GM18508 (cell line): ENCODE data around the gene ETHE1.
"Not testable (repeated sequence)": the region's sequence is repeated elsewhere in the genome, so short reads cannot be mapped to it uniquely, and the experiment has no call there.

Experiments
- ATAC-seq: cut with Tn5 transposase; IDR thresholded peaks from one replicate; pipeline ENCODE4 v1.9.1; 2021; ENCODE audit warnings: moderate number of reproducible peaks; ENCODE audit not compliant: insufficient read depth, unreplicated experiment

ETHE1 gene

DNA sequence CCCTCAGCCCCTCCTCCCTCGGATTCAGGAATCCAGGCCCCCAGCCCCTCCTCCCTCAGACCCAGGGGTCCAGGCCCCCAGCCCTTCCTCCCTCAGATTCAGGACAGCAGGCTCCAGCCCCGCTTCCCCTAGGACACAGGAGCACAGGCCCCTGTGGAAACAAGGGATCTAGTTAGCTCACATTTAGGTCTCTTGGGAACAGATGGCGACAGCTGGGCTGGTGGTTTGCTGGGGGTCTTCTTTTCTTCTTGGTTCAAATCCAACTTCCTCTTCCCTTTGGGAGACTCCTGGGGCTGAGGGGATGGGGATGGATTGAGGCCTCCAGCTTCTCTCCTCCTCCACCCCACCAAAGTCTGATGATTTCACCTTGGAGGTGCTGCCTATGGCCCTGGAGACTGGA lies 25.6 kb upstream of the ETHE1 start:
- ATAC-seq = no peak

- no peak for ATAC-seq
Measured at GRCh38 chr19:43552198-43552450, 25.1 kb upstream of the ETHE1 start.

GRCh38 chr19:43551399-43552197 lies 24.6 kb upstream of the ETHE1 start:
- ATAC-seq = no peak

- ATAC-seq = no peak
Measured at GRCh38 chr19:43548706-43549105, 21.7 kb upstream of the ETHE1 start.

- ATAC-seq = not testable (repeated sequence)
Measured at GRCh38 chr19:43547926-43548325, 20.9 kb upstream of the ETHE1 start.

GRCh38 chr19:43546581-43546980 lies 19.6 kb upstream of the ETHE1 start:
- ATAC-seq = no peak

GRCh38 chr19:43545981-43546380 lies 19.0 kb upstream of the ETHE1 start:
- ATAC-seq = no peak

DNA sequence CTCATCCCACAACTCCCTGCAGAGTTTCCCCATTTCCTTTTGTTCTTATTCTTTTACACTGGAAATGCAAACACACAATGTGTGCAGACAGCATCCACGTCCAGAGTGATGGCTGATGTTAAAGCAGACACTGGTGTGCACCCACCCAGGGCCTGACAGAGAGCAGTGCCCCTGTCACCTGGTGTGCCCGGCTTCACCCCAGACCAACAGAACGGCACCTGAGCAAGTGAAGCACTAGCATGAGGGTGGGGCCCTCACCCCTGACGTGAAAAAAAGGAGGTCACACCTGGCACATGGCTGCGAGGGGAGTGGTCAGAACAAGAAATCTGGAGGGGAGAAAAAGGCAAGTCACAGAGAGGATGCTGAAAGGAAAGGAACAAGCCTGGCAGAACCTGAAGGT lies 18.3 kb upstream of the ETHE1 start:
- no peak for ATAC-seq

- no peak for ATAC-seq
Measured at GRCh38 chr19:43544077-43544476, 17.1 kb upstream of the ETHE1 start.

DNA sequence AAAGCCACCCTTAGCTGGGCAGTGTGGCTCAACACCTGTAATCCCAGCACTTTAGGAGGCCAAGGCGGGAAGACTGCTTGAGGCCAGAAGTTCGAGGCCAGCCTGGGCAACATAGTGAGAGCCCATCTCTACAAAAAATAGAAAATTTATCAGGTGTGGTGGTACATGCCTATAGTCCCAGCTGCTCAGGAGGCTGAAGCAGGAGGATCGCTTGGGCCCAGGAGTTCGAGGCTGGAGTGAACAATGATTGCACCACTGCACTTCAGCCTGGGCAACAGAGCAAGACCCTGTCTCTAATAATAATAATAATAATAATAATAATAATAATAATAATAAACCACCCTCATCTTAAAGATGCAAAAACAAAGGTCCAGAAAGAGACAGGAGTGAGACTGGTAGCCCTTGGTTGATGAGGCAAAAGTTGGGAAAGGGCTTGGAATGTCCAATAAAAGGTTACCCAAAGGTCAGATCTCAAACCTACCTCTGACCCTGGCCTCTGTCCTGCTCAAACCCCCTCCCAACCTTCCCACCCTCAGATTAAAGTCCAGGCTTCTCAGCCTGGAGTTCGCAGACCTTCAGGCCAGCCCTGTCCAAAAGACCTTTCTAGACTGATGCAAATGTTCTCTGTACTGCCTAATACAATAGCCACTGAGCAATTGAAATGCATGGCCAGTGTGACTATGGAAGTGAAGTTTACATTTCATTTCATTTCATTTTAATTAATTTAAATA lies 15.1 kb upstream of the ETHE1 start:
- no peak for ATAC-seq

DNA sequence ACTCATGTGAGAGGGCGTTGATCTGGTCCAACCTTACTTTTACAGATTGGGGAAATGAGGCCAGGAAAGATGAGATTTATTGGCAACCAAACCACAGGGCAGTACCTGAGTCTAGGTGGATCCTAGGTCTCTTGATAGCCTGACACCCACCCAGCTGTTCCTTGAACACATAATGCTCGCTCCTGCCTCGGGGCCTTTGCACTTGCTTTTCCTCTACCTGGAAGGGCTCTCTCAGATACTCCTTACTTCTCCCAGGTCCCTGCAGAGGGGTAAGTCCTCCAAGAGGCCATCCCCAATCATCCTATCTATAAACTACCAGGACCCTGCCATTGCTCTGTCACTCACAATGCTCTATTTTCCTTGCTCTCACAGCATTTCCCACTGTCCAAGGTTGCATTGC lies 13.4 kb upstream of the ETHE1 start:
- ATAC-seq = no peak

GRCh38 chr19:43538922-43539321 lies 11.9 kb upstream of the ETHE1 start:
- ATAC-seq = no peak

- ATAC-seq = no peak
Measured at GRCh38 chr19:43534816-43535761, 8.1 kb upstream of the ETHE1 start.

DNA sequence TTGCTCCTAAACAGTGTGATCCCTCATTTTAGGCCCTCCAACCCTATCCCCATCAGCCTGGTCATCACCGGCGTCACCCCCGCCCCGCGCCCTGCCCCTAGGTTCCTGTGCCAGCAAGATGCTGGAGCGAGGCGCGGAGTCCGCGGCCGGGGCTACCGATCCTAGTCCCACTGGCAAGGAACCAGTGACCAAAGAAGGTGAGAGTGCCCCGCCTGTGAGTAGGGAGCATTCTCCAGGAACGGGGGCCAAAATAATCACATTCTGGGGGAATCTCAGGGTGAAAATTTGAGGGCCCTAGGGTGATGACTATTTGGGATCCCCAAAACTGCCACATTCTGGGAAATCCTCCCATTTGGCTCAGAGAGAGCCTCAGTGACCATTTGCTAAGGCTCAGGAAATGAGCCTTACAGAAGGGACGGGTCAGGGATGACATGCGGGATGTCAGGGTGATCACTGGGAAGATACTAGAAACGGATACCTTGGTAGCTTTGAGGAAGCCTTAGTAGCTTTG lies 7.4 kb upstream of the ETHE1 start:
- ATAC-seq = no peak

DNA sequence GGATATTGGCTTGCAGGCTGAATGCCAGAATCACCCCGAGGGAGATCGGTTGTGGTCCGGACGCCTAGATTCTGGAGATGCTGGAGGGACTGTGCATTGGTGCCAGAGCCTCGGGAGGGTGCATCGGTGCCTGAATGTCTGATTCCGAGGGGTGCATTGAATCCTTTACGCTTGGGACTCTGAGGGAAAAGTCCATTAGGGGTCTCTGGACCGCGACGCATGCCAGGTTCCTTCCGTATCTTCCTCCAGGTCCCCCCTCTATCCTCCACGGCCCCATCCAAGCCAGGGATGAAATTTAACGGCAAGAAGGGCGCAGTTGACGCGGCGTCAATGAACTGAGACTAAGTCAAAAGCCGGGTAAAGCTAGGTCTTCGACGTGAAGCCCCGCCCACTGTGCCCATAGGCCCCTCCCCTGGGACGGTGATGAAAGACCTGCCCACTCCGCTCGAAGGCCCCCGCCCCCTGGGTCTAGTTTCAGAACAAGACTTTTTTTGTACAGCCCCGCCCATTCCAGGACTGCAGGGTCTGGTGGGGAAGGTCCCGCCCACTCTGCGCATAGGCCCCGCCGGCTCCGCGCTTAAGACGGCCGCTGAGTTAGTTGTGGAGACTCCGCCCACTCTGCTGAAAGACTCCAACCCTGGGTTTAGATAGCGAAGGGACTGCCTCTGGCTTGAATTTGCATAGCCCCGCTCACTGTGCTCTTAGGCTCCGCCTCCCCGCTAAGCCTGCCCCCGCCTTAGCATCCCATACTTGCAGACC lies 6.7 kb upstream of the ETHE1 start:
- ATAC-seq = peak; percentile 37

- ATAC-seq = no peak
Measured at GRCh38 chr19:43532962-43533545, 6.1 kb upstream of the ETHE1 start, which contains the start of gene ZNF575. ZNF575 (plus strand) TSS chr19:43533188; CDS start chr19:43534423, 1,235 bp downstream.

DNA sequence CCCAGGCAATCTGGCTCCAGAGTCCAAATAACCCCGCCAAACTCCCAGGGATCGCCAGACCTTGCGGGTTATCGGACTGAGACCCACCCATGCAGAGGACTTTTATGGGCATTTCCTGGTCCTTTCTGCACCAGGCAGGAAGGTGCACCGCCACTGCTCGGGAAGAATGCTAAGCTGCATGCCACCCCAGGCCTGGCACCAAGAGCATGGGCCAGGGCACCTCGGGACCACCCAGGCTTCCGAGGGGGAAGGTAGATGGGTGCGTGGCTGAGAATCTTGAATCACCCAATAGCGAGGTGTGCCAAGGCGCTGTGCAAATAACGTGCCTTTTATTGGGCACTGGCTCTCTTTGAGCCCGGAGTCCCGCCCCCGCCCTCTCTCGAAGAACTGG lies 5.6 kb upstream of the ETHE1 start:
- ATAC-seq = no peak

- no peak for ATAC-seq
Measured at GRCh38 chr19:43527860-43528622, 1.0 kb upstream of the ETHE1 start.
